Measurements from ENCODE around the gene STARD4. TPM values are rescaled to one million over a fixed set of nuclear protein-coding genes. Genes with fewer than 3 reads are reported as not detected.
A peak's percentile ranks its signal among the peaks of the same experiment; 100 is the strongest.

STARD4 gene
- total RNA-seq, 1 donor from 2014 or later: 29.7 TPM

DNA sequence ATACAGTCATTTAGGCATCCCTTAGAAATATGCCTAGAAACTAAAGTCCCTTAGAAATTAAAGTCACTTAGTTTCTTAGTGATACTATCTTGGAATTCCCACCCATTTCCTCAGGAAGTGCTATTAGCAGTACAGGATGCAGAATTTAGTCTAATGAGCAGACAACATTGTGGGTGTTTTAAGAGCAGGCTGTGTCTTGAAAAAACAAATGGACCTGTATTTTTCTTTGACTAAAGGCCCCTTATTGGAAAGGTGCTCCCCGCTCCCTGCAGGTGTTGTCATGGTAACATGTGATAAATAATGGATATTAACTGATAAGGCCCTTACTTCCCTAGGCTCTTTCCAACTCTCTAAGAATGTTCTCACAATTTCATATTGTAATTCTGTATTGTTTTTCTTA, 38.8 kb upstream of the STARD4 start:
- Mint-ChIP-seq H3K36me3 (ENCODE audit: unreplicated experiment) (no peaks in the 10 kb centered on the region), H3K4me3 (ENCODE audit: unreplicated experiment) (no peak overlapping the region), H3K27ac (ENCODE audit: unreplicated experiment) (peak overlapping the region; percentile 42), H3K27me3 (ENCODE audit: unreplicated experiment) (no peaks in the 10 kb centered on the region), H3K4me1 (ENCODE audit: unreplicated experiment) (peaks cover 19% of the 10 kb centered on the region), H3K9me3 (ENCODE audit: unreplicated experiment) (peaks cover 9% of the 10 kb centered on the region)
- DNase-seq (ENCODE audit: extremely low spot score, unreplicated experiment): no peak
- TF ChIP-seq, protein P1, sequence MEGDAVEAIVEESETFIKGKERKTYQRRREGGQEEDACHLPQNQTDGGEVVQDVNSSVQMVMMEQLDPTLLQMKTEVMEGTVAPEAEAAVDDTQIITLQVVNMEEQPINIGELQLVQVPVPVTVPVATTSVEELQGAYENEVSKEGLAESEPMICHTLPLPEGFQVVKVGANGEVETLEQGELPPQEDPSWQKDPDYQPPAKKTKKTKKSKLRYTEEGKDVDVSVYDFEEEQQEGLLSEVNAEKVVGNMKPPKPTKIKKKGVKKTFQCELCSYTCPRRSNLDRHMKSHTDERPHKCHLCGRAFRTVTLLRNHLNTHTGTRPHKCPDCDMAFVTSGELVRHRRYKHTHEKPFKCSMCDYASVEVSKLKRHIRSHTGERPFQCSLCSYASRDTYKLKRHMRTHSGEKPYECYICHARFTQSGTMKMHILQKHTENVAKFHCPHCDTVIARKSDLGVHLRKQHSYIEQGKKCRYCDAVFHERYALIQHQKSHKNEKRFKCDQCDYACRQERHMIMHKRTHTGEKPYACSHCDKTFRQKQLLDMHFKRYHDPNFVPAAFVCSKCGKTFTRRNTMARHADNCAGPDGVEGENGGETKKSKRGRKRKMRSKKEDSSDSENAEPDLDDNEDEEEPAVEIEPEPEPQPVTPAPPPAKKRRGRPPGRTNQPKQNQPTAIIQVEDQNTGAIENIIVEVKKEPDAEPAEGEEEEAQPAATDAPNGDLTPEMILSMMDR (IDR thresholded peaks at IDR 0.05): no peak

DNA sequence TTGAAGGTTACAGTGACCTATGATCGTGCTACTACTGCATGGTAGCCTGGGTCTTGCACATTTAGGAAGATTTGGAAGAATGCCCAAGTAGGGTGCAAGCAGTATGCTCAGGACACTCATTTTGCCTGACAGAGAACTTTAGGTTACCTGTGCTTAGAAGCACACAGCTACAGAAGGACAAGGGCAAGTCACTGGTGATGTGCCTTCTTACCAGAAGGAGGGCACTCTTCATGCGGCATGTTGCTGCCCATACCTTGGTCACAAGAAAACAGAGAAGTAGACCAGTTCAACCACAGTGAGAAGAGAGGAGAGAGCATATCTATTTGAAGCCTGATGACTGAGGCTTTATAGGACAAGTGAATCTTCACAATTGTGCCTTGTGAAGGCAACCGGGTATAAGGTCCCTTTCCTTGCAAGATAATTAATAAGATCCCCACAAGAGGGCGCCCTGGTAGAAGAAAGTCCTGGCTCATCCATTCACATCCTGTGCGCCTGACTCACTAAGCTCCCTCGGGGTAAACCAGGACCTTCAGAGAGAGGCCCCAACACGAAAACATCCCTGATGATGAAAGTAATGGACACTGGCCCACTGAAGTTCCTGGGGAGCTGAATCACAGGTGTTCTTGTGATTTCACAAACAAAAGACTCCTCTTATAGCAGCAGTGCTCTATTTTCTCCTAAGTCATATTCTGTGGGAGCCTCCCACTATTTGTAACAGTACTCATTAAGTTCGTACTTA, 38.1 kb upstream of the STARD4 start:
- no peak overlapping the region for H3K4me3 Mint-ChIP-seq (ENCODE audit: unreplicated experiment)
- peak overlapping the region; percentile 42 for H3K27ac Mint-ChIP-seq (ENCODE audit: unreplicated experiment)
- H3K9me3 Mint-ChIP-seq (ENCODE audit: unreplicated experiment): peaks cover 8% of the 10 kb centered on the region
- DNase-seq (ENCODE audit: extremely low spot score, unreplicated experiment): peak; percentile 91
- H3K4me1 Mint-ChIP-seq (ENCODE audit: unreplicated experiment): peaks cover 19% of the 10 kb centered on the region
- TF ChIP-seq, protein P1 (IDR thresholded peaks at IDR 0.05): peak; percentile 81
- H3K27me3 Mint-ChIP-seq (ENCODE audit: unreplicated experiment): no peaks in the 10 kb centered on the region
- no peaks in the 10 kb centered on the region for H3K36me3 Mint-ChIP-seq (ENCODE audit: unreplicated experiment)

DNA sequence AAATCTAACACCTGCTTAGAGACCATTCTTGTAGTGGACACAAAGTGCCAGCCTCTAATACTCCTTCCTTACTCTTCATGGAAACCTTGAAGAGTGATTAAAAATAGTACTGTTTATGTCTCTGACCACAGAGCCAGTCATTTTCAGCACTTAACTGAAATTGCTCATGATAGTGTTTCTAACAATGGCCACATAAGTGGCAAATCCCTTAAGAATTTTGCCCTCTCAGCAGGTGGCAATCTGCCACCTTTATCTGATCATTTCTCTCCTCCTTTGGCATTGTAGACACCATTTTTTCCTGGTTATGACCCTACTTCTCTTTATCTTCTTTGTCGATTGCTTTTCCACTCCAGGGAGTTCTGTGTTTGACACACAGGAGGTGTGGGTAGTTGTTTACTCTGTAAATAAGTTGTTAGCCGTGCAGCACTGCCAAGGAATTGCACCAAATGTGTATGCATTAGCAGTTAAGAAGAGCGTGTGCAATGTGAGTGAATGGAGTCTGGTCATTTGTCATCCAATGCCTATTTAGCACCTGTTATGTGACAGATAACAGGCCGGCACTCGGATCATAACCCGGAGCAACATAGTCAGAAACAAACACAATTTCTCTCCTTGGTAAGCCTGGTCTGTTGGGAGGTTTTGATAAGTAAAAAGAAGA, 36.8 kb upstream of the STARD4 start:
- H3K4me1 Mint-ChIP-seq (ENCODE audit: unreplicated experiment): peaks cover 19% of the 10 kb centered on the region
- H3K36me3 Mint-ChIP-seq (ENCODE audit: unreplicated experiment): no peaks in the 10 kb centered on the region
- no peak overlapping the region for H3K4me3 Mint-ChIP-seq (ENCODE audit: unreplicated experiment)
- TF ChIP-seq, protein P1 (IDR thresholded peaks at IDR 0.05): no peak
- DNase-seq (ENCODE audit: extremely low spot score, unreplicated experiment): no peak
- H3K27ac Mint-ChIP-seq (ENCODE audit: unreplicated experiment): no peak overlapping the region
- H3K9me3 Mint-ChIP-seq (ENCODE audit: unreplicated experiment): no peaks in the 10 kb centered on the region
- no peaks in the 10 kb centered on the region for H3K27me3 Mint-ChIP-seq (ENCODE audit: unreplicated experiment)

- H3K27ac Mint-ChIP-seq (ENCODE audit: unreplicated experiment): no peak overlapping the region
- H3K4me3 Mint-ChIP-seq (ENCODE audit: unreplicated experiment): no peak overlapping the region
- H3K9me3 Mint-ChIP-seq (ENCODE audit: unreplicated experiment): no peaks in the 10 kb centered on the region
- H3K4me1 Mint-ChIP-seq (ENCODE audit: unreplicated experiment): peaks cover 19% of the 10 kb centered on the region
- no peaks in the 10 kb centered on the region for H3K36me3 Mint-ChIP-seq (ENCODE audit: unreplicated experiment)
- no peaks in the 10 kb centered on the region for H3K27me3 Mint-ChIP-seq (ENCODE audit: unreplicated experiment)
- no peak for DNase-seq (ENCODE audit: extremely low spot score, unreplicated experiment)
- TF ChIP-seq, protein P1 (IDR thresholded peaks at IDR 0.05): no peak
Measured at GRCh38 chr5:111548348-111548950, 36.1 kb upstream of the STARD4 start.

DNA sequence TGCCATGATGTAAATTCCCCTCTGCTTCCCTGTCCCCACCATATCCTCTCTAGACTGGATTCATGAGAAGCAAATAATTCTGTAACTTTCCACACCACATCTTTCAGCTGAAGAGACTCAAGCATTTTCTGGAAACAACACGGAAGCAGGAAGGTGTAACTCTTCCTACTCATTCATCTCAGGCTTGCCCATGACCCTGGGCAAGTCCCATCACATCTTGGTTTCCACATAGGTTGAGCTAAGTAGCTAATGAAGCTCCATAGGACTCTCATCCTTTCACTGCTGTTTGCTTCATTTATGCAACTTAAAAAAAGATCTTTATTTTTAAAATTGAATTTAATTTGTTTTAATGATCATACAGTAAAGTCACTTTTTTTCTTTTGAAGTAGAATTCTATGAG, 32.7 kb upstream of the STARD4 start:
- no peak for DNase-seq (ENCODE audit: extremely low spot score, unreplicated experiment)
- Mint-ChIP-seq H3K4me1 (ENCODE audit: unreplicated experiment) (no peaks in the 10 kb centered on the region), H3K27me3 (ENCODE audit: unreplicated experiment) (peaks cover 3% of the 10 kb centered on the region), H3K27ac (ENCODE audit: unreplicated experiment) (no peak overlapping the region), H3K4me3 (ENCODE audit: unreplicated experiment) (no peak overlapping the region), H3K36me3 (ENCODE audit: unreplicated experiment) (no peaks in the 10 kb centered on the region), H3K9me3 (ENCODE audit: unreplicated experiment) (no peaks in the 10 kb centered on the region)
- TF ChIP-seq, protein P1 (IDR thresholded peaks at IDR 0.05): no peak

Measured in osteocyte (in vitro differentiated cells).